Liver (tissue), 9 donors: Measurements from ENCODE around the gene PIGV. TPM values are rescaled to one million over a fixed set of nuclear protein-coding genes. Genes with fewer than 3 reads are reported as not detected.

Experiments
- DNase-seq: peaks from one replicate; pipeline ENCODE4 v3.0.0-alpha.2; 2017; ENCODE audit warnings: low spot score
- H3K27ac ChIP-seq, 2 donors: one replicate each; pipeline ENCODE4 v1.7.0; 2013; ENCODE audit warnings: inconsistent platforms in 2 of 2, low read length in 2 of 2, control low read depth in 1 of 2, low read depth in 1 of 2, mild to moderate bottlenecking in 1 of 2
- H3K27me3 ChIP-seq, 4 donors: one replicate each; pipeline versions ENCODE4 v1.6.1 to v1.7.0; 2013; ENCODE audit warnings: low read length in 3 of 4, inconsistent platforms in 1 of 4, mild to moderate bottlenecking in 1 of 4, moderate library complexity in 1 of 4; ENCODE audit not compliant: control insufficient read depth in 4 of 4, insufficient read depth in 4 of 4
- H3K36me3 ChIP-seq, 4 donors: one replicate each; pipeline versions ENCODE4 v1.6.1 to v1.7.0; 2013; ENCODE audit warnings: low read length in 3 of 4, mild to moderate bottlenecking in 3 of 4, low read depth in 1 of 4, moderate library complexity in 1 of 4; ENCODE audit not compliant: control insufficient read depth in 4 of 4, insufficient read depth in 3 of 4
- H3K4me1 ChIP-seq, 4 donors: one replicate each; pipeline versions ENCODE4 v1.6.1 to v1.7.0; 2013; ENCODE audit warnings: low read length in 3 of 4, mild to moderate bottlenecking in 3 of 4, moderate library complexity in 1 of 4; ENCODE audit not compliant: control insufficient read depth in 4 of 4, insufficient read depth in 4 of 4
- H3K4me3 ChIP-seq, 3 donors: one replicate each; pipeline versions ENCODE4 v1.6.1 to v1.7.0; 2013; ENCODE audit warnings: low read length in 3 of 3, control low read depth in 1 of 3, low read depth in 1 of 3, mild to moderate bottlenecking in 1 of 3
- H3K9ac ChIP-seq, 2 donors: one replicate each; pipeline ENCODE4 v1.7.0; 2013; ENCODE audit warnings: low read length in 2 of 2, mild to moderate bottlenecking in 2 of 2, moderate library complexity in 2 of 2, control low read depth in 1 of 2, low read depth in 1 of 2
- H3K9me3 ChIP-seq, 4 donors: one replicate each; pipeline versions ENCODE4 v1.6.1 to v1.7.0; 2013; ENCODE audit warnings: low read length in 3 of 4; ENCODE audit not compliant: control insufficient read depth in 4 of 4
- EGR1 ChIP-seq, 2 donors: IDR thresholded peaks; 2 replicates each; pipeline ENCODE4 v1.6.1; 2016 to 2018; ENCODE audit warnings: antibody characterized with exemption in 2 of 2, low read depth in 2 of 2
- FOXA1 ChIP-seq: IDR thresholded peaks from 2 replicates; pipeline ENCODE4 v1.6.1; 2016; ENCODE audit warnings: antibody characterized with exemption
- FOXA2 ChIP-seq: IDR thresholded peaks from 2 replicates; pipeline ENCODE4 v1.6.1; 2016; ENCODE audit warnings: antibody characterized with exemption
- GABPA ChIP-seq, 2 donors: IDR thresholded peaks in 1 of 2; conservative IDR thresholded peaks in 1 of 2; 2 replicates each; pipeline ENCODE4 v1.6.1; 2016; ENCODE audit warnings: antibody characterized with exemption in 2 of 2, mild to moderate bottlenecking in 1 of 2, moderate library complexity in 1 of 2
- HNF4A ChIP-seq, 2 donors: conservative IDR thresholded peaks; 2 replicates each; pipeline ENCODE4 v1.6.1; 2016; ENCODE audit warnings: antibody characterized with exemption in 2 of 2, mild to moderate bottlenecking in 2 of 2
- HNF4G ChIP-seq: IDR thresholded peaks from 2 replicates; pipeline ENCODE4 v1.6.1; 2016; ENCODE audit warnings: antibody characterized with exemption
- JUND ChIP-seq, 2 donors: IDR thresholded peaks; 2 replicates each; pipeline ENCODE4 v1.6.1; 2016; ENCODE audit warnings: antibody characterized with exemption in 2 of 2
- NR2F2 ChIP-seq: IDR thresholded peaks from 2 replicates; pipeline ENCODE4 v1.6.1; 2016; ENCODE audit warnings: antibody characterized with exemption
- RAD21 ChIP-seq, 2 donors: IDR thresholded peaks; 2 replicates each; pipeline ENCODE4 v1.6.1; 2016; ENCODE audit warnings: antibody characterized with exemption in 2 of 2, mild to moderate bottlenecking in 2 of 2
- REST ChIP-seq: IDR thresholded peaks from 2 replicates; pipeline ENCODE4 v1.6.1; 2016; ENCODE audit warnings: antibody characterized with exemption, mild to moderate bottlenecking
- RXRA ChIP-seq, 2 donors: IDR thresholded peaks; 2 replicates each; pipeline ENCODE4 v1.6.1; 2017 to 2018; ENCODE audit warnings: antibody characterized with exemption in 2 of 2, mild to moderate bottlenecking in 1 of 2
- SP1 ChIP-seq: IDR thresholded peaks from 2 replicates; pipeline ENCODE4 v1.6.1; 2018; ENCODE audit warnings: antibody characterized with exemption, mild to moderate bottlenecking
- TAF1 ChIP-seq: conservative IDR thresholded peaks from 2 replicates; pipeline ENCODE4 v1.6.1; 2016; ENCODE audit warnings: antibody characterized with exemption, mild to moderate bottlenecking
- YY1 ChIP-seq: IDR thresholded peaks from 2 replicates; pipeline ENCODE4 v1.6.1; 2016; ENCODE audit warnings: antibody characterized with exemption, mild to moderate bottlenecking
- ZBTB33 ChIP-seq: IDR thresholded peaks from 2 replicates; pipeline ENCODE4 v1.6.1; 2016; ENCODE audit warnings: antibody characterized with exemption
- WGBS: extraction: QIAGEN DNeasy Blood & Tissue Kit; methylation state at CpG from one replicate; pipeline ENCODE4 v1.1.7; 2013; 5-methylcytosine and 5-hydroxymethylcytosine counted together
- polyA plus RNA-seq, 2 donors: library from polyadenylated mRNA; stranded (reverse) in 1 of 2; unstranded in 1 of 2; fragments of 200-250 nt in 1 of 2; fragments of >200 nt in 1 of 2; fragmentation: Nextera tagmentation in 1 of 2; extraction: Ambion mirVana in 1 of 2; gene quantifications; one replicate each; pipeline versions ENCODE4 v1.2.1 to v1.2.3, GENCODE V29; 2013 to 2015
- total RNA-seq, 2 donors: library from RNA; depleted of rRNA; stranded (reverse); fragments of >200 nt; gene quantifications; one replicate each; pipeline ENCODE4 v1.2.3, GENCODE V29; 2014
- TF ChIP-seq, protein P1 (sequence below): fragments of 150-350 bp; IDR thresholded peaks from 2 replicates; pipeline ENCODE4 v1.5.1; 2017; ENCODE audit warnings: improper control_type of control experiment, low read depth, low read length; ENCODE audit not compliant: missing input control
- TF ChIP-seq, protein P2 (sequence below): IDR thresholded peaks from 2 replicates; pipeline ENCODE4 v1.6.1; 2016; ENCODE audit warnings: antibody characterized with exemption
- TF ChIP-seq, protein P3 (sequence below): IDR thresholded peaks from 2 replicates; pipeline ENCODE4 v1.6.1; 2016; ENCODE audit warnings: antibody characterized with exemption
- donor health status: healthy.
- donor health status: healthy.
- donor health status: healthy.
- donor health status: healthy.
- donor health status: healthy.

Gene PIGV
- total and polyA plus RNA-seq, 4 donors = 13.9 to 24.3 (median 14.8) TPM

DNA sequence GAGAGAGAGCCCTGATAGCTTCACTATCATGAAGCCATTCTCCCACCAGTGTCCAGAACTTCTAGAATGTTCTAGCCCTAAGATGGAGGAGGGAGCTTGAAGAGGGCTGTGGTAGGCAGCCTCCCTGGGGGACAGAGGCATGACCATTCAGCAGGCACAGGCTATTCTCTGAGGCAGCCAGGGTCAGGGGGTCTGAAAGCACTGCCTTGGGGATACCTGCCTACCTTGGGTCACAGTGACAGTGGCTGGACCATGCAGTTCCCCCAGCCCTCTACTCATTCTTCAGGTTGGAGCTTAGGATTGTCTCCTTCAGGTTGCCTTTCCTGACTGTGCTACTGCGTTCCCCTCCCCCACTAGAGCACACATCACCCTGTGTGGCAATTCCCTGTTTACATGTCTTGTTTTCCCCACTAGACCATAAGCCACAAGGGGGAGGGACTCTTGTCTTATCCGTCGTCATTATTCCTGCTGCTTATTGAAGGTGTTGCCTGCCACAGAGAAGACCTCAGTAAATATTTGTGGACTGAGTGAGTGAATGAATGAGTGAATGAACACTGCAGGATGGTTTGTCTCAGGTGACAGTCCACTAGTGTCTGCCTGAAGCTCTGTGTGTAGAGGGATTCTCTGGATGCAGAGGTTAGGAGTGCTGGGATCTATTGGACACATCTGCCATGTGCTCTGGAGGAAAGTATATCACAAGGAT, 43.9 kb downstream of the PIGV start:
- H3K36me3 ChIP-seq = peaks cover 3 to 26% (median 16%) of the 10 kb centered on the region in 4 donors
- 31% methylated on average over 3 of the region's 3 CpGs for WGBS
- H3K4me3 ChIP-seq = no peak overlapping the region
- peak overlapping the region; percentile 48 to 60 for H3K9ac ChIP-seq
- H3K27me3 ChIP-seq = no peaks in the 10 kb centered on the region
- peak overlapping the region; percentile 83 to 93 for H3K27ac ChIP-seq
- H3K9me3 ChIP-seq = no peaks in the 10 kb centered on the region
- DNase-seq = no peak
- TF ChIP-seq, protein P1, sequence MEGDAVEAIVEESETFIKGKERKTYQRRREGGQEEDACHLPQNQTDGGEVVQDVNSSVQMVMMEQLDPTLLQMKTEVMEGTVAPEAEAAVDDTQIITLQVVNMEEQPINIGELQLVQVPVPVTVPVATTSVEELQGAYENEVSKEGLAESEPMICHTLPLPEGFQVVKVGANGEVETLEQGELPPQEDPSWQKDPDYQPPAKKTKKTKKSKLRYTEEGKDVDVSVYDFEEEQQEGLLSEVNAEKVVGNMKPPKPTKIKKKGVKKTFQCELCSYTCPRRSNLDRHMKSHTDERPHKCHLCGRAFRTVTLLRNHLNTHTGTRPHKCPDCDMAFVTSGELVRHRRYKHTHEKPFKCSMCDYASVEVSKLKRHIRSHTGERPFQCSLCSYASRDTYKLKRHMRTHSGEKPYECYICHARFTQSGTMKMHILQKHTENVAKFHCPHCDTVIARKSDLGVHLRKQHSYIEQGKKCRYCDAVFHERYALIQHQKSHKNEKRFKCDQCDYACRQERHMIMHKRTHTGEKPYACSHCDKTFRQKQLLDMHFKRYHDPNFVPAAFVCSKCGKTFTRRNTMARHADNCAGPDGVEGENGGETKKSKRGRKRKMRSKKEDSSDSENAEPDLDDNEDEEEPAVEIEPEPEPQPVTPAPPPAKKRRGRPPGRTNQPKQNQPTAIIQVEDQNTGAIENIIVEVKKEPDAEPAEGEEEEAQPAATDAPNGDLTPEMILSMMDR = peak; percentile 6
- TF ChIP-seq JUND (IDR thresholded peaks at IDR 0.05) (no peak), NR2F2 (no peak), ZBTB33 (no peak), RAD21 (IDR thresholded peaks at IDR 0.05) (peak; percentile 27 to 46), TAF1 (no peak), HNF4A (conservative IDR thresholded peaks at IDR 0.05) (peak; percentile 57 to 62), GABPA (IDR thresholded peaks at IDR 0.05 in 1 of 2, conservative IDR thresholded peaks at IDR 0.05 in 1 of 2) (peak in 1 of 2 donors; percentile 13), YY1 (peak; percentile 33), REST (peak; percentile 33), FOXA2 (peak; percentile 98), SP1 (peak; percentile 91), HNF4G (no peak), FOXA1 (peak; percentile 96), EGR1 (IDR thresholded peaks at IDR 0.05; ENCODE audit: low read depth in 2 of 2) (no peak), RXRA (IDR thresholded peaks at IDR 0.05) (peak; percentile 80 to 85)
- TF ChIP-seq, protein P2, sequence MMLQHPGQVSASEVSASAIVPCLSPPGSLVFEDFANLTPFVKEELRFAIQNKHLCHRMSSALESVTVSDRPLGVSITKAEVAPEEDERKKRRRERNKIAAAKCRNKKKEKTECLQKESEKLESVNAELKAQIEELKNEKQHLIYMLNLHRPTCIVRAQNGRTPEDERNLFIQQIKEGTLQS = no peak
- TF ChIP-seq, protein P3, sequence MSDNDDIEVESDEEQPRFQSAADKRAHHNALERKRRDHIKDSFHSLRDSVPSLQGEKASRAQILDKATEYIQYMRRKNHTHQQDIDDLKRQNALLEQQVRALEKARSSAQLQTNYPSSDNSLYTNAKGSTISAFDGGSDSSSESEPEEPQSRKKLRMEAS = peak; percentile 55
- peaks cover 12 to 55% (median 42%) of the 10 kb centered on the region in 4 donors for H3K4me1 ChIP-seq
